ENCODE results near the gene PRDM16. TPM values are rescaled to one million over a fixed set of nuclear protein-coding genes. Genes with fewer than 3 reads are reported as not detected.

Gene PRDM16
- total and polyA plus RNA-seq, 2 of the 8 experiments (the other 6 are each of a cell fraction or from before 2014, with no cell fraction given) = 0.39 to 0.43 TPM

DNA sequence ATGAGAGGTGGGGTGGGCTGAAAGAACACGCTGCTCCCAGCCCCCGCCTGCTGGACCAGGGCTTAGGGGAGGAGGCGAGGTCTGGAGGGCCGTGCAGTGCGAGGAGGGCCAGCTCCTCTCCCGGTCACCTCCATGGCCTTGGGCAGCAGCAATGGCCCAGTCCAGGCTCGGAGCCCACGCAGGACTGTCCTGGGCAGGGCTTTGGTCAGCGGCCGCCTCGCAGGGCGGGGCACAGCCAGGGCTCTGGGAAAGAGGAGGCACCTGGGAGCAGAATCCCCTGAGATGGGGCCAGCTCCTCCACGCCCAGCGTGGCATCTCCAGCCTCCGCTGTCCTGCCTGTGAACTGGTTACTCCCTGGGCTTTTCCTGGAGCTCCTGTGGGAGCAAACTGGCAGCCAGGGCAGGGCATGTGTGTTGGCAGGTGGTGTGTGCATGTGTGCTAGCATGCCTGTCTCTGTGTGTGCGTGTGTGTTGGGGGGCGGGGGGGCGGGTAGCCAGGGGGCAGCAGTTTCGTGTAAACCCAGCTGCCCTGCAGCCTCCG is 412.9 kb downstream of the PRDM16 start (continued):
- TF ChIP-seq, protein P1, sequence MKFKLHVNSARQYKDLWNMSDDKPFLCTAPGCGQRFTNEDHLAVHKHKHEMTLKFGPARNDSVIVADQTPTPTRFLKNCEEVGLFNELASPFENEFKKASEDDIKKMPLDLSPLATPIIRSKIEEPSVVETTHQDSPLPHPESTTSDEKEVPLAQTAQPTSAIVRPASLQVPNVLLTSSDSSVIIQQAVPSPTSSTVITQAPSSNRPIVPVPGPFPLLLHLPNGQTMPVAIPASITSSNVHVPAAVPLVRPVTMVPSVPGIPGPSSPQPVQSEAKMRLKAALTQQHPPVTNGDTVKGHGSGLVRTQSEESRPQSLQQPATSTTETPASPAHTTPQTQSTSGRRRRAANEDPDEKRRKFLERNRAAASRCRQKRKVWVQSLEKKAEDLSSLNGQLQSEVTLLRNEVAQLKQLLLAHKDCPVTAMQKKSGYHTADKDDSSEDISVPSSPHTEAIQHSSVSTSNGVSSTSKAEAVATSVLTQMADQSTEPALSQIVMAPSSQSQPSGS (IDR thresholded peaks at IDR 0.05; ENCODE audit: low read length) = no peak
- no peak for TF ChIP-seq SRF (IDR thresholded peaks at IDR 0.05; ENCODE audit: low read depth, low read length)

Data from H1 (cell line).